ENCODE data around the gene SLC49A4.

Gene SLC49A4

GRCh38 chr3:122810734-122811133, 15.9 kb downstream of the SLC49A4 start:
- H3K4me3 ChIP-seq (replicated peaks; ENCODE audit: low read depth, low read length), result no peak overlapping the region
- DNase-seq (ENCODE audit: low read depth), result no peak
- TF ChIP-seq, protein P1, sequence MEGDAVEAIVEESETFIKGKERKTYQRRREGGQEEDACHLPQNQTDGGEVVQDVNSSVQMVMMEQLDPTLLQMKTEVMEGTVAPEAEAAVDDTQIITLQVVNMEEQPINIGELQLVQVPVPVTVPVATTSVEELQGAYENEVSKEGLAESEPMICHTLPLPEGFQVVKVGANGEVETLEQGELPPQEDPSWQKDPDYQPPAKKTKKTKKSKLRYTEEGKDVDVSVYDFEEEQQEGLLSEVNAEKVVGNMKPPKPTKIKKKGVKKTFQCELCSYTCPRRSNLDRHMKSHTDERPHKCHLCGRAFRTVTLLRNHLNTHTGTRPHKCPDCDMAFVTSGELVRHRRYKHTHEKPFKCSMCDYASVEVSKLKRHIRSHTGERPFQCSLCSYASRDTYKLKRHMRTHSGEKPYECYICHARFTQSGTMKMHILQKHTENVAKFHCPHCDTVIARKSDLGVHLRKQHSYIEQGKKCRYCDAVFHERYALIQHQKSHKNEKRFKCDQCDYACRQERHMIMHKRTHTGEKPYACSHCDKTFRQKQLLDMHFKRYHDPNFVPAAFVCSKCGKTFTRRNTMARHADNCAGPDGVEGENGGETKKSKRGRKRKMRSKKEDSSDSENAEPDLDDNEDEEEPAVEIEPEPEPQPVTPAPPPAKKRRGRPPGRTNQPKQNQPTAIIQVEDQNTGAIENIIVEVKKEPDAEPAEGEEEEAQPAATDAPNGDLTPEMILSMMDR (IDR thresholded peaks at IDR 0.05; ENCODE audit: low read length, missing control alignments), result no peak

- no peak overlapping the region for H3K4me3 ChIP-seq (replicated peaks; ENCODE audit: low read depth, low read length)
- no peak for DNase-seq (ENCODE audit: low read depth)
- TF ChIP-seq, protein P1 (IDR thresholded peaks at IDR 0.05; ENCODE audit: low read length, missing control alignments), result no peak
Measured at GRCh38 chr3:122816587-122816986, 21.7 kb downstream of the SLC49A4 start.

GRCh38 chr3:122824465-122825381, 29.9 kb downstream of the SLC49A4 start:
- TF ChIP-seq, protein P1 (IDR thresholded peaks at IDR 0.05; ENCODE audit: low read length, missing control alignments), result no peak
- no peak for DNase-seq (ENCODE audit: low read depth)
- H3K4me3 ChIP-seq (replicated peaks; ENCODE audit: low read depth, low read length), result no peak overlapping the region

DNA sequence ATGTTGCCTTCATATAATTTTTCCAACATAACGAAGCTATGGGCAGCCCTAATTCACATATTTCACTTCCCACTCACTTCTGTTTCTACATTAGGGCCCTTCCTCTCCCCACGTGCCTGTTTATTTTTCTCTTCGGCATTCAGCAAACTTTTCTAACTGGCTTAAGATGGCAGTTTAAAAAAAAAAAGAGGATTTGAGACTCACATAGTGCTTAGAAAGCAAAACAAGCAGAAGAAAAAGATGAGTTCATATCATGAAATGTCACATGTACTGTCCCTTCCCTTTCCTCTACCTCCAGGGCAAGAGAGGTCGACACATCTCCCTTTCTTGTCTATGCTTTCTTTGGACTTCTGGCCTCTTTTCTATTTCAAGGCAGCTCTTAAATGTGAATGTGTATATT, 30.6 kb downstream of the SLC49A4 start:
- TF ChIP-seq, protein P1 (IDR thresholded peaks at IDR 0.05; ENCODE audit: low read length, missing control alignments), result no peak
- no peak overlapping the region for H3K4me3 ChIP-seq (replicated peaks; ENCODE audit: low read depth, low read length)

GRCh38 chr3:122826278-122826677, 31.4 kb downstream of the SLC49A4 start:
- no peak for DNase-seq (ENCODE audit: low read depth)
- no peak overlapping the region for H3K4me3 ChIP-seq (replicated peaks; ENCODE audit: low read depth, low read length)
- TF ChIP-seq, protein P1 (IDR thresholded peaks at IDR 0.05; ENCODE audit: low read length, missing control alignments), result no peak

More for the DNA sequence above, 30.6 kb downstream of the SLC49A4 start:
- DNase-seq (ENCODE audit: low read depth), result no peak

DNA sequence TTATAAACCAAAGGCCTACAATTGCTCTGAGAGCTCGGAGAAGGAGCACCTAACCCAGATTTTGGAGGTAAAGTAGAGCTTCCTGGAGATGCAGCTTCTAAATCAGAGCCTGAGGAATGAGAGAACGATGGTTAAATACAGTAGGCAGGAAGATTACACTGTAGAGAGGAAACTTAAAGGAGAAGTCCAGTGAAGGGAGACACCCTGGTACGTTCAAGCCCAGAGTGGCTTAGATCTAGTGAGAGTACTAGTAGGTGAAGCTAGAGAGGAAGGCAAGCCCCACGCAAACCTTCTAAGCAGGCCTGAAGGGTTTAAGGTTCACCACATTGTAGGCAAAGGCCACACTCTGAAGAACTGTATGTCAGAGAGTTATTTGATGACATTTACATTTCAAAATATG, 33.4 kb downstream of the SLC49A4 start:
- no peak for DNase-seq (ENCODE audit: low read depth)
- TF ChIP-seq, protein P1 (IDR thresholded peaks at IDR 0.05; ENCODE audit: low read length, missing control alignments), result no peak
- H3K4me3 ChIP-seq (replicated peaks; ENCODE audit: low read depth, low read length), result no peak overlapping the region

Data from fibroblast of pulmonary artery (primary cell).